A549 (cell line): ENCODE measurements around the gene NADK2.

ENCODE experiments used
- CTCF ChIP-seq: fragments of >200 bp; sonication (Bioruptor Twin); formaldehyde crosslinking; IDR thresholded peaks from 3 replicates; pipeline ENCODE4 v1.5.1; 2016
- EHF ChIP-seq: fragments of 250-450 bp; sonication (Bioruptor Pico); IDR thresholded peaks from 2 replicates; pipeline ENCODE4 v1.5.0; 2020; ENCODE audit warnings: mild to moderate bottlenecking
- EP300 ChIP-seq, 2 experiments: fragments of >200 bp; sonication (Bioruptor Twin); formaldehyde crosslinking; IDR thresholded peaks; 2 replicates in 1 of 2; 3 replicates in 1 of 2; pipeline ENCODE4 v1.6.1; 2016 to 2017
- ESRRA ChIP-seq: fragments of 150-350 bp; IDR thresholded peaks from 2 replicates; pipeline ENCODE4 v1.6.1; 2014; ENCODE audit warnings: mild to moderate bottlenecking, low read length, borderline replicate concordance
- POLR2A ChIP-seq: IDR thresholded peaks from 2 replicates; pipeline ENCODE4 v1.6.1; 2012; ENCODE audit warnings: mild to moderate bottlenecking, low read length
- ZSCAN20 ChIP-seq: fragments of 250-450 bp; sonication (Bioruptor Pico); IDR thresholded peaks from 2 replicates; pipeline ENCODE4 v1.8.0; 2022; ENCODE audit warnings: mild to moderate bottlenecking, moderate library complexity

- no peak for TF ChIP-seq CTCF
- TF ChIP-seq POLR2A: no peak
- TF ChIP-seq EP300 (IDR thresholded peaks at IDR 0.05): no peak
- 0 out of 2 replicates have a peak, but pooled peaks have one; percentile 75 for TF ChIP-seq EHF (CRISPR knock-in tag)
- TF ChIP-seq ZSCAN20 (CRISPR knock-in tag): no peak
- no peak for TF ChIP-seq ESRRA
These were observed 1.1 kb upstream of the NADK2 start for GRCh38 chr5:36242534-36243485.
